ENCODE results near the gene TAMALIN.

Gene TAMALIN

GRCh38 chr12:52023976-52024688, 17.4 kb downstream of the TAMALIN start:
- Histone ChIP-seq H3K79me1 (ENCODE audit: low read length) (no peaks in the 10 kb centered on the region), H3K79me2 (ENCODE audit: control insufficient read depth, insufficient read depth, low read length) (no peaks in the 10 kb centered on the region), H3K36me3 (ENCODE audit: control insufficient read depth, insufficient read depth, low read length) (no peaks in the 10 kb centered on the region), H3K4ac (ENCODE audit: low read depth, low read length) (no peak overlapping the region), H3K4me2 (ENCODE audit: low read length) (peak overlapping the region; percentile 19), H2BK5ac (ENCODE audit: low read length) (no peak overlapping the region), H3K27me3 (ENCODE audit: insufficient read depth, low read length, poor library complexity) (no peaks in the 10 kb centered on the region), H3K56ac (ENCODE audit: low read length) (peak overlapping the region; percentile 52), H2AK5ac (ENCODE audit: low read length) (no peak overlapping the region), H4K5ac (ENCODE audit: low read length) (no peak overlapping the region), H3K9ac (ENCODE audit: low read length) (peak overlapping the region; percentile 53), H4K8ac (ENCODE audit: low read depth, low read length) (no peak overlapping the region), H3K27ac (ENCODE audit: low read depth, low read length) (no peak overlapping the region), H3K23ac (ENCODE audit: low read length) (no peak overlapping the region), H3K4me3 (ENCODE audit: low read length) (no peak overlapping the region), H3K18ac (ENCODE audit: low read length) (no peak overlapping the region), H3K4me1 (ENCODE audit: control insufficient read depth, low read depth, low read length) (peaks cover 2% of the 10 kb centered on the region), H2BK120ac (ENCODE audit: low read depth, low read length) (no peak overlapping the region), H2BK15ac (replicated peaks; ENCODE audit: low read depth) (no peak overlapping the region)
- DNase-seq: no peak
- no CpG with 5 or more reads among the region's 20 CpGs for WGBS (ENCODE audit: extremely low coverage, insufficient coverage, low lambda C conversion rate)

DNA sequence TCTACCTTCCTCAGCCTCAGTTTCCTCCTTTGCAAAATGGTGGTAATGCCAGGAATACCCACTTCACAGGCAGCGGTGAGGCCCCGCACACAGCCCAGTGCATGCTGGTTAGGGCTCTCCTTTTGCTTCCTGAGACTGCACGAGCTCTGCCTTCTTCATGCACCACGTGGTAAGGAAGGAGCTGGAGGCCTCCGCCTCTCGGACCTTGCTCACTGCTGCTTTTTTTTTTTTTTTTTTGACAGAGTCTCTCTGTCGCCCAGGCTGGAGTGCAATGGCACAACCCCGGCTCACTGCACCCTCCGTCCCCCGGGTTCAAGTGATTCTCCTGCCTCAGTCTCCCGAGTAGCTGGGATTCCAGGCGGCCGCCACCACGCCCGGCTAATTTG, 18.1 kb downstream of the TAMALIN start:
- no peak overlapping the region for H3K56ac ChIP-seq (ENCODE audit: low read length)
- H2AK5ac ChIP-seq (ENCODE audit: low read length): no peak overlapping the region
- no peak overlapping the region for H4K8ac ChIP-seq (ENCODE audit: low read depth, low read length)
- no peak overlapping the region for H2BK120ac ChIP-seq (ENCODE audit: low read depth, low read length)
- no peak overlapping the region for H2BK15ac ChIP-seq (replicated peaks; ENCODE audit: low read depth)
- H3K4ac ChIP-seq (ENCODE audit: low read depth, low read length): no peak overlapping the region
- no peak overlapping the region for H4K5ac ChIP-seq (ENCODE audit: low read length)
- no peaks in the 10 kb centered on the region for H3K27me3 ChIP-seq (ENCODE audit: insufficient read depth, low read length, poor library complexity)
- no peaks in the 10 kb centered on the region for H3K79me2 ChIP-seq (ENCODE audit: control insufficient read depth, insufficient read depth, low read length)
- no peak overlapping the region for H2BK5ac ChIP-seq (ENCODE audit: low read length)
- H3K9ac ChIP-seq (ENCODE audit: low read length): no peak overlapping the region
- peaks cover 2% of the 10 kb centered on the region for H3K4me1 ChIP-seq (ENCODE audit: control insufficient read depth, low read depth, low read length)
- no peak overlapping the region for H3K18ac ChIP-seq (ENCODE audit: low read length)
- H3K27ac ChIP-seq (ENCODE audit: low read depth, low read length): no peak overlapping the region
- H3K79me1 ChIP-seq (ENCODE audit: low read length): no peaks in the 10 kb centered on the region
- WGBS (ENCODE audit: extremely low coverage, insufficient coverage, low lambda C conversion rate): no CpG with 5 or more reads among the region's 15 CpGs
- H3K4me2 ChIP-seq (ENCODE audit: low read length): no peak overlapping the region
- no peak for DNase-seq
- H3K23ac ChIP-seq (ENCODE audit: low read length): no peak overlapping the region
- no peaks in the 10 kb centered on the region for H3K36me3 ChIP-seq (ENCODE audit: control insufficient read depth, insufficient read depth, low read length)
- H3K4me3 ChIP-seq (ENCODE audit: low read length): no peak overlapping the region

DNA sequence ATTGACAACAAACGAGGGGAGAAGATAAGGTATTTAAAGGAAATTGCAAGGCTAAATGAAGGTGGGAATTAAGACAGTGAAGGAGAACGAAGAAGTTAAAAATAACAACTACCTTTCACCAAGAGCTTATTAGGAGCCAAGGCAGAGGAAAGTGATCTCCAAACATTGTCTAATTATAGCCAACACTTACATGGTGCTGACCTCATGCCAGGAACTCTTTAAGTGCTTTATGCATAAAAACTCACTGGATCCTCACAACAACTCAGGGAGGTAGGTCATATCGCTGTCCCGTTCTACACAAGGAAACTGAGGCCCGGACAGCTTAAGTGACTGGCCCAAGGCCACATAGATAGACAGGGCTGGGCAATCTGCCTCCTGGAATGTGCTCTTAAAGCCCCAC, 19.5 kb downstream of the TAMALIN start:
- Histone ChIP-seq H3K4me2 (ENCODE audit: low read length) (no peak overlapping the region), H3K4ac (ENCODE audit: low read depth, low read length) (no peak overlapping the region), H3K4me1 (ENCODE audit: control insufficient read depth, low read depth, low read length) (peaks cover 2% of the 10 kb centered on the region), H2BK5ac (ENCODE audit: low read length) (no peak overlapping the region), H3K18ac (ENCODE audit: low read length) (no peak overlapping the region), H3K4me3 (ENCODE audit: low read length) (no peak overlapping the region), H4K8ac (ENCODE audit: low read depth, low read length) (no peak overlapping the region), H3K27me3 (ENCODE audit: insufficient read depth, low read length, poor library complexity) (no peaks in the 10 kb centered on the region), H2BK15ac (replicated peaks; ENCODE audit: low read depth) (no peak overlapping the region), H4K5ac (ENCODE audit: low read length) (no peak overlapping the region), H3K27ac (ENCODE audit: low read depth, low read length) (no peak overlapping the region), H3K23ac (ENCODE audit: low read length) (no peak overlapping the region), H3K56ac (ENCODE audit: low read length) (no peak overlapping the region), H2BK120ac (ENCODE audit: low read depth, low read length) (no peak overlapping the region), H3K79me1 (ENCODE audit: low read length) (no peaks in the 10 kb centered on the region), H3K9ac (ENCODE audit: low read length) (no peak overlapping the region), H3K36me3 (ENCODE audit: control insufficient read depth, insufficient read depth, low read length) (no peaks in the 10 kb centered on the region), H3K79me2 (ENCODE audit: control insufficient read depth, insufficient read depth, low read length) (no peaks in the 10 kb centered on the region), H2AK5ac (ENCODE audit: low read length) (no peak overlapping the region)
- no peak for DNase-seq
- no CpG with 5 or more reads among the region's 5 CpGs for WGBS (ENCODE audit: extremely low coverage, insufficient coverage, low lambda C conversion rate)

GRCh38 chr12:52027085-52027843, 20.5 kb downstream of the TAMALIN start:
- H2BK5ac ChIP-seq (ENCODE audit: low read length): no peak overlapping the region
- no peak overlapping the region for H3K56ac ChIP-seq (ENCODE audit: low read length)
- no peak overlapping the region for H3K18ac ChIP-seq (ENCODE audit: low read length)
- no peak overlapping the region for H4K5ac ChIP-seq (ENCODE audit: low read length)
- no peaks in the 10 kb centered on the region for H3K36me3 ChIP-seq (ENCODE audit: control insufficient read depth, insufficient read depth, low read length)
- no peak overlapping the region for H4K8ac ChIP-seq (ENCODE audit: low read depth, low read length)
- H3K4me1 ChIP-seq (ENCODE audit: control insufficient read depth, low read depth, low read length): peaks cover 2% of the 10 kb centered on the region
- WGBS (ENCODE audit: extremely low coverage, insufficient coverage, low lambda C conversion rate): no CpG with 5 or more reads among the region's 12 CpGs
- H3K79me2 ChIP-seq (ENCODE audit: control insufficient read depth, insufficient read depth, low read length): no peaks in the 10 kb centered on the region
- H3K4me3 ChIP-seq (ENCODE audit: low read length): no peak overlapping the region
- no peak overlapping the region for H2BK120ac ChIP-seq (ENCODE audit: low read depth, low read length)
- no peak overlapping the region for H3K27ac ChIP-seq (ENCODE audit: low read depth, low read length)
- no peak overlapping the region for H3K9ac ChIP-seq (ENCODE audit: low read length)
- H3K27me3 ChIP-seq (ENCODE audit: insufficient read depth, low read length, poor library complexity): no peaks in the 10 kb centered on the region
- H3K79me1 ChIP-seq (ENCODE audit: low read length): no peaks in the 10 kb centered on the region
- no peak overlapping the region for H2BK15ac ChIP-seq (replicated peaks; ENCODE audit: low read depth)
- DNase-seq: no peak
- no peak overlapping the region for H3K4ac ChIP-seq (ENCODE audit: low read depth, low read length)
- H3K4me2 ChIP-seq (ENCODE audit: low read length): no peak overlapping the region
- H2AK5ac ChIP-seq (ENCODE audit: low read length): no peak overlapping the region
- no peak overlapping the region for H3K23ac ChIP-seq (ENCODE audit: low read length)

DNA sequence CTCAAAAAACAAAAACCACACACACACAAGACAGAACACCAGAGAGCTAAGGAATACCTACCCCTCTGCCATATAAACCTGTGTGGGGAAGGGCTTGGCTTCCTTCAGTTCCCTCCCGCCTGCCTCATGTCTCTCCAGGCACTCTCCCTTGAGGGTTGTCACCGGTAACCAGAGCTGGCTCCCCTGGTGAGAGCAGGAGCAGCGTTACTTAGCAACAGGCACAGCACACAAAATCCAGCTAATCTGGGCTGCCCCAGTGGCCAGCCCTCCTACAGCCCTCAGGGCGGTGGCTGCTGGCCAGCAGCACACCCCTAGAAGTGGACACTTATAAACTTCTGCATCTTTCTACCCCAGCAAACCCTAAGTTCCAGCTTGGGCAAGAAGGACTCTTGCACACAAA, 22.9 kb downstream of the TAMALIN start:
- peak; percentile 97 for DNase-seq

More for the DNA sequence above, 22.9 kb downstream of the TAMALIN start:
- Histone ChIP-seq H2AK5ac (ENCODE audit: low read length) (no peak overlapping the region), H3K4me3 (ENCODE audit: low read length) (no peak overlapping the region), H3K36me3 (ENCODE audit: control insufficient read depth, insufficient read depth, low read length) (no peaks in the 10 kb centered on the region), H3K79me1 (ENCODE audit: low read length) (no peaks in the 10 kb centered on the region), H2BK15ac (replicated peaks; ENCODE audit: low read depth) (no peak overlapping the region), H3K4me1 (ENCODE audit: control insufficient read depth, low read depth, low read length) (peaks cover 5% of the 10 kb centered on the region), H3K18ac (ENCODE audit: low read length) (no peak overlapping the region), H4K8ac (ENCODE audit: low read depth, low read length) (no peak overlapping the region), H2BK120ac (ENCODE audit: low read depth, low read length) (no peak overlapping the region), H3K4me2 (ENCODE audit: low read length) (no peak overlapping the region), H3K27me3 (ENCODE audit: insufficient read depth, low read length, poor library complexity) (no peaks in the 10 kb centered on the region), H2BK5ac (ENCODE audit: low read length) (no peak overlapping the region), H3K4ac (ENCODE audit: low read depth, low read length) (no peak overlapping the region), H4K5ac (ENCODE audit: low read length) (no peak overlapping the region), H3K9ac (ENCODE audit: low read length) (no peak overlapping the region), H3K23ac (ENCODE audit: low read length) (no peak overlapping the region), H3K56ac (ENCODE audit: low read length) (no peak overlapping the region), H3K79me2 (ENCODE audit: control insufficient read depth, insufficient read depth, low read length) (no peaks in the 10 kb centered on the region), H3K27ac (ENCODE audit: low read depth, low read length) (no peak overlapping the region)
- no CpG with 5 or more reads among the region's 4 CpGs for WGBS (ENCODE audit: extremely low coverage, insufficient coverage, low lambda C conversion rate)

All from mesendoderm (in vitro differentiated cells).